Spleen (tissue), 7 donors: ENCODE data around the gene COBL.

Experiments used
- CTCF ChIP-seq, 11 experiments: fragments of 200-600 bp in 7 of 11; fragments of 450-650 bp in 4 of 11; sonication (generic) in 4 of 11; IDR thresholded peaks in 8 of 11; conservative IDR thresholded peaks in 3 of 11; 1 replicate in 7 of 11; 2 replicates in 4 of 11; pipeline versions ENCODE4 v1.4.0 to v1.8.0; 2016 to 2021; ENCODE audit warnings: antibody characterized with exemption in 11 of 11, inconsistent platforms in 4 of 11, mild to moderate bottlenecking in 1 of 11
- POLR2A ChIP-seq, 3 donors: fragments of 450-650 bp; IDR thresholded peaks; one replicate each; pipeline ENCODE4 v1.5.1; 2017; ENCODE audit warnings: antibody characterized with exemption in 3 of 3, mild to moderate bottlenecking in 1 of 3
- POLR2AphosphoS5 ChIP-seq, 3 donors: sonication (generic); formaldehyde crosslinking; IDR thresholded peaks; one replicate each; pipeline ENCODE4 v1.5.1; 2017; ENCODE audit warnings: antibody characterized with exemption in 3 of 3
- donor health status: DM: no; HTN: no; CAD: no; lungs with moderate emphysema.
- donor health status: DM: no; HTN: no; CAD: no.
- donor health status: DM: no; HTN: no; CAD: no.

- TF ChIP-seq POLR2AphosphoS5 (IDR thresholded peaks at IDR 0.05) (no peak), CTCF (IDR thresholded peaks at IDR 0.05 in 8 of 11, conservative IDR thresholded peaks at IDR 0.05 in 3 of 11) (no peak), POLR2A (IDR thresholded peaks at IDR 0.05) (no peak)
Measured at GRCh38 chr7:51349820-51350545, 33.4 kb upstream of the COBL start.
